OCI-LY3 (cell line): ENCODE measurements around the gene GALT.

Experiments used
- H2AFZ ChIP-seq: fragments of 200-600, 300-600 bp; shearing (Covaris generic); 2 replicates; pipeline ENCODE4 v1.6.0; 2014; ENCODE audit warnings: antibody characterized with exemption, low read depth, low read length
- H3K27ac ChIP-seq: fragments of 200-600, 300-600 bp; sonication (generic); 2 replicates; pipeline ENCODE4 v1.5.1; 2014; ENCODE audit warnings: mild to moderate bottlenecking, low read length, moderate library complexity, mixed read lengths
- H3K27me3 ChIP-seq: fragments of 200-600, 300-600 bp; sonication (generic); 2 replicates; pipeline ENCODE4 v1.6.1; 2014; ENCODE audit warnings: low read depth, low read length, mixed read lengths
- H3K36me3 ChIP-seq: fragments of 200-600, 300-600 bp; sonication (generic); replicated peaks from 2 replicates; pipeline ENCODE3; 2014; ENCODE audit warnings: low read depth, low read length, mixed read lengths
- H3K4me1 ChIP-seq: fragments of 300-600, 200-600 bp; sonication (generic); 2 replicates; pipeline ENCODE4 v1.6.1; 2014; ENCODE audit warnings: low read length, mixed read lengths
- H3K4me2 ChIP-seq: fragments of 200-600, 300-600 bp; sonication (generic); 2 replicates; pipeline ENCODE4 v1.6.1; 2014; ENCODE audit warnings: low read length, mixed read lengths
- H3K4me3 ChIP-seq: fragments of 300-600, 200-600 bp; sonication (generic); 2 replicates; pipeline ENCODE4 v1.5.1; 2014; ENCODE audit warnings: antibody characterized with exemption, mild to moderate bottlenecking, low read length, moderate library complexity
- H3K79me2 ChIP-seq: fragments of 300-600, 200-600 bp; shearing (Covaris generic); 2 replicates; pipeline ENCODE4 v1.6.1; 2014; ENCODE audit warnings: mild to moderate bottlenecking, low read length, mixed read lengths
- H3K9ac ChIP-seq: fragments of 300-600, 200-600 bp; shearing (Covaris generic); 2 replicates; pipeline ENCODE4 v1.6.0; 2014; ENCODE audit warnings: mild to moderate bottlenecking, low read length, moderate library complexity
- H3K9me3 ChIP-seq: fragments of 200-600, 300-600 bp; shearing (Covaris generic); 2 replicates; pipeline ENCODE4 v1.6.1; 2014; ENCODE audit warnings: low read length, mixed read lengths; ENCODE audit not compliant: insufficient read depth
- H4K20me1 ChIP-seq: fragments of 200-600, 300-600 bp; sonication (generic); 2 replicates; pipeline ENCODE4 v1.6.1; 2016; ENCODE audit warnings: low read length, mixed read lengths; ENCODE audit not compliant: insufficient read depth
- EZH2phosphoT487 ChIP-seq: fragments of 200-600 bp; shearing (Covaris generic); IDR thresholded peaks from 2 replicates; pipeline ENCODE4 v1.6.1; 2018; ENCODE audit warnings: antibody characterized with exemption, mixed run types, low read depth
- TF ChIP-seq, protein P1 (sequence below): fragments of 200-600, 300-600 bp; sonication (generic); IDR thresholded peaks from 2 replicates; pipeline ENCODE4 v1.5.1; 2014; ENCODE audit warnings: antibody characterized with exemption, low read length, low read depth

GALT gene

DNA sequence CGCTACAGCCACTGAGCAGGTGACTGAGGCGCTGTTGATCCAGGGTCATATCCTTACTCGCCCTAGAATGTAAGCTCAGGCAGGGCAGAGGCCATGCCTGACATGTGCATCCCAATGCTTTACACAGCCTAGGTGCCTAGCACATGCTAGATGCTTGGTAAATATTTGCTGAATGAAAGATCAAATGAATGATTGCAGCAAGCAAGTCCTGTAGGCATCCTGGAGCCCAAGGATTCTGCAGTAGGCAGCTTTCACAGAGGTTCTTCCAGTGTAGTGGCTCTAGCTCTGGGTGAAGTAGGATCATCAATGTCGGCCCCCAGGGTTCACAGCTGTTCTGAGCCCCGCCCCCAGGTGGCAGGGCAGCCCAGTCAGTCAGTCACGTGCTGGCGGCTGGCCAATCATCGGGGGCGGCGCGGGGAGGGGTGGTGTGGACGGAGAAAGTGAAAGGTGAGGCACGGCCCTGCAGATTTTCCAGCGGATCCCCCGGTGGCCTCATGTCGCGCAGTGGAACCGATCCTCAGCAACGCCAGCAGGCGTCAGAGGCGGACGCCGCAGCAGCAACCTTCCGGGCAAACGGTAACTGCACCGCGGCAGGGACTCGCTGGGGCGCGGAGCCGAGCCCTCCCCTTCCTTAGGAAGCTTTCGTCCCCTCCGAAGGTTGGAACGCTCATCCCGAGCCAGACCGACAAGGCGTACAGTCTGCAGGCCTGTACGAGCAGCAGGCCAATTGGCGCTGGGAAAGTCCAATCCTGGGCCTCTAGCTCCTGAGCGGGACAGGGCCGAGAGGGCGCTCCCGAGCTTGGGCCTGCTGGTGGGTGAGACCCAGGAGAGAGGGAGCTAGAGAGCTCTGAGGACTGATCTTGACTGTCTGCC is at the start of gene GALT:
TSS of gene GALT (plus strand) at position 465 of the 873 bp plus-strand sequence. CDS start at position 495, 30 bp downstream.
- peaks cover 19% of the 10 kb centered on the region for H3K36me3 ChIP-seq
- H3K27me3 ChIP-seq, result no peaks in the 10 kb centered on the region
- H3K4me1 ChIP-seq, result peaks cover 13% of the 10 kb centered on the region
- peak within 1 kb of the TSS; percentile 89 for H3K4me2 ChIP-seq
- TF ChIP-seq, protein P1, sequence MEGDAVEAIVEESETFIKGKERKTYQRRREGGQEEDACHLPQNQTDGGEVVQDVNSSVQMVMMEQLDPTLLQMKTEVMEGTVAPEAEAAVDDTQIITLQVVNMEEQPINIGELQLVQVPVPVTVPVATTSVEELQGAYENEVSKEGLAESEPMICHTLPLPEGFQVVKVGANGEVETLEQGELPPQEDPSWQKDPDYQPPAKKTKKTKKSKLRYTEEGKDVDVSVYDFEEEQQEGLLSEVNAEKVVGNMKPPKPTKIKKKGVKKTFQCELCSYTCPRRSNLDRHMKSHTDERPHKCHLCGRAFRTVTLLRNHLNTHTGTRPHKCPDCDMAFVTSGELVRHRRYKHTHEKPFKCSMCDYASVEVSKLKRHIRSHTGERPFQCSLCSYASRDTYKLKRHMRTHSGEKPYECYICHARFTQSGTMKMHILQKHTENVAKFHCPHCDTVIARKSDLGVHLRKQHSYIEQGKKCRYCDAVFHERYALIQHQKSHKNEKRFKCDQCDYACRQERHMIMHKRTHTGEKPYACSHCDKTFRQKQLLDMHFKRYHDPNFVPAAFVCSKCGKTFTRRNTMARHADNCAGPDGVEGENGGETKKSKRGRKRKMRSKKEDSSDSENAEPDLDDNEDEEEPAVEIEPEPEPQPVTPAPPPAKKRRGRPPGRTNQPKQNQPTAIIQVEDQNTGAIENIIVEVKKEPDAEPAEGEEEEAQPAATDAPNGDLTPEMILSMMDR, result peak; percentile 62
- no peak for TF ChIP-seq EZH2phosphoT487
- peaks cover 3% of the 10 kb centered on the region; the same call in 1 of the 2 replicates for H4K20me1 ChIP-seq
- H3K79me2 ChIP-seq, result peaks cover 13% of the 10 kb centered on the region
- no peaks in the 10 kb centered on the region for H3K9me3 ChIP-seq
- peak within 1 kb of the TSS; percentile 92 for H3K9ac ChIP-seq
- H2AFZ ChIP-seq, result peak within 1 kb of the TSS; percentile 96
- H3K27ac ChIP-seq, result peak within 1 kb of the TSS; percentile 49
- H3K4me3 ChIP-seq, result peak within 1 kb of the TSS; percentile 96

DNA sequence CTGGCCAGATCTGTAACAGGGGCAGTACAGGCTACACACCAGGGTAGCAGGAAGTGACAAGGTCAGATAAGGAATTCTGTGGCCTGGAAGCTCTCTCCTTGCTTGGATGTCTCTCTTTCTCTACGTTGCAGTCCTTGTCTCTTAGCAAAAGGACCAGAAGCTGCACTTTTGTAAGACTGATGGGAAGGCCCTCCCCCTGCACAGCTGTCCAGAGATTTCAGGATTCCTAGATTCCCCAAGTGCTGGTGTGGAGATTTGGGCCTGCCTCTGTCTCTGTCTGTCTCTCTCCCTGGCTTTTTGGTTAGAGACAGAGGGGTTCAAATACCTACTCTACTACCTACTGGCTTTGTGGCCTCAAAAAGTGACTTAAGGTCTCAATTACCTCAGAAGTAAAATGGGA is 46.9 kb upstream of the GALT start:
- TF ChIP-seq, protein P1, result no peak
- no peak for TF ChIP-seq EZH2phosphoT487
- Histone ChIP-seq H3K4me3 (no peak overlapping the region), H3K4me1 (no peaks in the 10 kb centered on the region), H3K36me3 (no peaks in the 10 kb centered on the region), H3K9me3 (no peaks in the 10 kb centered on the region), H3K79me2 (no peaks in the 10 kb centered on the region), H3K4me2 (no peak overlapping the region), H3K27me3 (no peaks in the 10 kb centered on the region; the same call in 1 of the 2 replicates), H3K27ac (no peak overlapping the region), H2AFZ (no peak overlapping the region), H4K20me1 (no peaks in the 10 kb centered on the region), H3K9ac (no peak overlapping the region)

DNA sequence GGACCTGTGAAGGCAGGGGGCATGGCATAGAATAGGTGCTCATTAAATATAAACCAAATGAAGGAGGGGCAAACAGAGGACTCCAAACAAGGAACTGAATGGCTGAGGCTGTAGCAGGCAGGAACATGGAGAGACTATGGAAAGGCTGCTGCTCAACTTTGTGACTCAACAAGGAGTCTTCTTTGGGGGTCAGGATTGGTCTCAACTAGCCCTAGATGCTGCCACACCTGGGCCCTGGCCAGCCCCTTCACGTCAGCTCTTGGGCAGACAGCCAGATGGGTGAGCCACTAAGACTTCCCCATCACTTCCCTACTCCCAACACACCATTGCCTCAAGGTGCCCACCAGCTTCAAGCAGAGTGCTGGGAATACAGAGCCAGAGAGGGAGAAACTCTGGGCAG is 45.6 kb upstream of the GALT start:
- Histone ChIP-seq H3K4me2 (no peak overlapping the region), H3K4me3 (no peak overlapping the region), H3K79me2 (no peaks in the 10 kb centered on the region), H3K9me3 (no peaks in the 10 kb centered on the region), H4K20me1 (no peaks in the 10 kb centered on the region), H2AFZ (no peak overlapping the region), H3K4me1 (no peaks in the 10 kb centered on the region), H3K36me3 (no peaks in the 10 kb centered on the region), H3K27ac (no peak overlapping the region), H3K27me3 (peaks cover 8% of the 10 kb centered on the region), H3K9ac (no peak overlapping the region)
- TF ChIP-seq EZH2phosphoT487, result no peak
- TF ChIP-seq, protein P1, result no peak

DNA sequence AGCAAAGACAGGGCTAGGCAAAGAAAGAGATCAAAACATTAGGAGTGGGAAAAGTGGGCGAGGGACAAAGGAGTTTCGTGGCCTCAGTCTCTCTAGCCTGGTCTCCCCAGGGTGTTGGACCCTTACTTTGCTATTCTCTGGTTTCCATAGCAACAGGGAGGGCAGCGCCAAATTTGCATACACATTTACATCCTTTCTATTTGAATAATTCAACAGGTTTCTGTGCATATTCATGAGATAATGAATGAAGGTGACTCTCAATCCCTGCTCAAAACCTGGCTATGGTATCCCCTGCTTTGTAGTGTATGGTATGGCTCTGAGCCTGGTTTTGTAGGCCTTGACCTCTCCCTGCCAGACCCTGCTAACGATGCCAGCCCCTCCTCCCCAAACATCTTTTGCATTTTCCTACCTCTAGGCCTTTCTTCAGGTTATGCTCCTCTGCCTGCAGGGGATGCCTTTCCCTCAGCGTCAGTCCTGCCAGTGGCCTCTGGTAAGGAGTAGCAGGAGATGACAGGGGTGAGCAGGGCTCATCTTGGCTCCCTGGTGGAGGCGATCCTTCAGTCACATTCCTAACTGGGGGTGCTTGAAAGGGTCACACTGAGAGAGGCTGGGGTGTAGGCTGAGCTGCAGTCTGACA is 44.4 kb upstream of the GALT start:
- no peak overlapping the region for H2AFZ ChIP-seq
- no peak overlapping the region for H3K9ac ChIP-seq
- no peaks in the 10 kb centered on the region for H3K4me1 ChIP-seq
- TF ChIP-seq, protein P1, result no peak
- no peak for TF ChIP-seq EZH2phosphoT487
- H4K20me1 ChIP-seq, result no peaks in the 10 kb centered on the region
- H3K79me2 ChIP-seq, result no peaks in the 10 kb centered on the region
- peaks cover 8% of the 10 kb centered on the region for H3K27me3 ChIP-seq
- H3K27ac ChIP-seq, result no peak overlapping the region
- no peak overlapping the region for H3K4me2 ChIP-seq
- H3K4me3 ChIP-seq, result no peak overlapping the region
- H3K9me3 ChIP-seq, result no peaks in the 10 kb centered on the region
- H3K36me3 ChIP-seq, result no peaks in the 10 kb centered on the region
